Middle frontal gyrus (tissue), 1 donor: Measurements from ENCODE around the gene TANGO6.
"Not testable (repeated sequence)": the region's sequence is repeated elsewhere in the genome, so short reads cannot be mapped to it uniquely, and the experiment has no call there.

Experiments
- DNase-seq: peaks from one replicate; pipeline ENCODE4 v3.0.0-alpha.2; 2015; ENCODE audit warnings: low spot score; ENCODE audit errors: extremely low spot score

The TANGO6 gene

GRCh38 chr16:69114976-69115355, 271.6 kb downstream of the TANGO6 start:
- DNase-seq = no peak

DNA sequence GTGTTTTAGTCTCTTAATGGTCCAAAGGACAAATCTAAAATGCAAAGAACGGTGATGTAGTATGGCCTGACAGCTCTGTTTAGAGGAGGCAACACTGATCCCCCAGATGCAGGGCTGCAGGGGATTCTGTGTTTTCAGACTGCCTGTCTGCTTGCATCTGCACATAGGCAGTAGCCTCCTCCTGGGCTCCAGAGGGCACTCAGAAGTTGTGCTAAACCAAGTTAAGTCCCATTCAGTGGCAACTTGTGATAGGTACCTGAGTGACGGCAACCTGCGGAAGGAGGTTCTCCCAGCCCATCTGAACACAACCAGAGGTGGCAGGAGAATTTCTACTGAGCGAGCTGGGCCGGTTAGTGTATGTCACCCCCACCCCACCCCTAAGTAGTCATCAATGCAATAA, 272.0 kb downstream of the TANGO6 start:
- no peak for DNase-seq

DNA sequence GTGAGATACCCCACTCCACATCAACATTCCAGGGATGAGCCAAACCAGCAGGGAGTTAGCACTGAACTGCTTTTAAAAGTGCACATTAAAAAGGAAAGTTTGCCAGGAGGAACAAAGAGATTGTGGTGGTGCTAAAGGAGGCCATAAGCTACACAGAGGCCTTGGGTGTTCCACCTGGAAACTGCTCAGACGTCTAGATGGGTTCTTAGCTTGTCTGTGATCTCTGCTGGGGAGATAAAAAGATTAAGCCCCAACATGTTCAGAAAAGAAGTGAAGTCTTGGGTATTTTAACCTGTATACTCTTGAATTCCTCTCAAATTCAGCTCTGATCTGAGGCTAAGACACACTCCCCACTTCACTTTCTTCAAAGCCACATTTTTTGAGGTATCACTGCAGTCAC, 272.5 kb downstream of the TANGO6 start:
- DNase-seq = no peak

GRCh38 chr16:69116256-69116875, 273.0 kb downstream of the TANGO6 start:
- DNase-seq = no peak

DNA sequence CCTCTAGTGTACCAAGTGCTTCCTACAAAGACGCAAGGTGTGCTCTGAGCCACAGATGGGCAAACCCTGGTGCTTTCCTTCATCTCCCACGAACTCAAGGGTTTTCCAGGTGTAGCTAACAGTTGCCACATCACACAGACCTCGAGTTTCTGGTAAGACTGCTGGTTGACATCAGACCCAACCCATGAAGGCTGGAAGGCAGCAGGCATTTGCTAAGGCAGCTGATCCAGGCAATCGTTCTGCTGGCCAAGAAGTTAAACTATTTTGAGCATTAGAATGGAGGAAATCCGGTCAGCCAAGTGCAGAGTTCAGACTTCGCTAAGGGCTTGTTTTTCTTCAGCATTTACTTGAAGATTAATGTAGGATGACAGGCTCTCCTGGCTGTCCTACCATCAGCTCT, 273.6 kb downstream of the TANGO6 start:
- DNase-seq = no peak

DNA sequence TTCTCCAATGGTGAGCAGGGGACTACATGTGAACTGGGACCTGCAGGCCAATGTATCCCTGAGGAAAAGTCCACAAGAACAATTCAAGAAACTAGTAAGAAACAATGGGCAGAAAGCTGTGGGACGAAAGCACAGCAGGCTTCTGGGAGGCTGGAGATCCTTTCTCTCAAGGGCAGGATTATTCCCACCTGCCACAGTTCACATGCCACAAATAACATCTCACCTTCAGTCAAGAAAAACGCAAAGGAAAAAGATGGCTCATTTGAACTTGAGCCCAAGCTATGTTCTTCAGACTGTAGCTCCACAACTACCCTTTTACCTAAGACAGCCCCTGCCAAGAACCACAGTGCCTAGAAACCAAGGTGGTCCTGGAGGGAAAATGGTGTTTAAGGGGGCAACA, 275.1 kb downstream of the TANGO6 start:
- no peak for DNase-seq

DNA sequence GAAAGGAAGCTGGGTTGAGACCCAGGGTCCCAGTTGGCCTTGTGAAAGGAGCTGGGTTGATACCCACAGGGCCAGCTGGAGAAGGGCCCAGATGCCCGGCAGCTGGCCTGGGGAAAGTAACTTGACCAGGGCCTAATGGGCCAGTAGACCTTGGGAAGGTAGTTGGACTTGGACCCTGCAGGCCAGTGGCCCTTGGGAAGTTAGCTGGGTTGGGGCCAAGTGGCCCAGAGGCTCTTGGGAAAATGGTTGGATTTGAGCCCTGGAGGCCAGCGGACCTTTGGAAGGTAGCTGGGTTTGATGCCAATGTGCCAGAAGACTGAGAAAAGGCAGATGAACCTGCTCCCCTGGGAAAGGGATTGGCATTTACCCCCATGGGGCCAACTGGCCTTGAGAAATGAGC, 275.7 kb downstream of the TANGO6 start:
- DNase-seq = no peak

- no peak for DNase-seq
Observed at GRCh38 chr16:69119536-69119935, 276.2 kb downstream of the TANGO6 start.

GRCh38 chr16:69120096-69120664, 276.8 kb downstream of the TANGO6 start:
- no peak for DNase-seq

DNA sequence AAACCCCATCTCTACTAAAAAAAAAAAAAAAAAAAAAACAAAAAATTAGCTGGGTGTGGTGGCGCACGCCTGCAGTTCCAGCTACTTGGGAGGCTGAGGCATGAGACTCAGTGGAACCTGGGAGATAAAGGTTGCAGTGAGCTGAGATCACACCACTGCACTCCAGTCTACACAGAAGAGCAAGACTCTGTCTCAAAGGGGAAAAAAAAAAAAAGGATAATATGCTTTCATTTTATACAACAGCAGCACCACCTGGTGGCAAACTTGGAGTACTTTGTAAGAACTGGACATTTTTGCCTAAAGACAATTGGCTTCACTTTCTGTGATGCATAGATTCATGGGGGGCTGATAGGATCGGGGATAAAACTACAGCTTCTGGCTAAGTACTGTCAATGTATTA, 280.6 kb downstream of the TANGO6 start:
- no peak for DNase-seq

GRCh38 chr16:69124406-69124805, 281.1 kb downstream of the TANGO6 start:
- not testable (repeated sequence) for DNase-seq

DNA sequence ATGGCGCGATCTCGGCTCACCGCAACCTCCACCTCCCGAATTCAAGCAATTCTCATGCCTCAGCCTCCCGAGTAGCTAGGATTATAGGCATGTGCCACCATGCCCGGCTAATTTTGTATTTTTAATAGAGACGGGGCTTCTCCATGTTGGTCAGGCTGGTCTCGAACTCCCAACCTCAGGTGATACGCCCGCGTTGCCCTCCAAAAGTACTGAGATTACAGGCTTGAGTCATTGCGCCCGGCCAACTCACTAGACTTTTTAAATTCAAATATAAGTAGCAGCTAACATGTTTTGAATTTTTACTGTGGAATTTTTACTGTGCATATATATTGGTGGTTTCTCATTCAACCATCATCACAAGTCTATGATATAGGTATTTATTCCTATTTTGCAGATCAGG, 281.6 kb downstream of the TANGO6 start:
- DNase-seq = not testable (repeated sequence)

DNA sequence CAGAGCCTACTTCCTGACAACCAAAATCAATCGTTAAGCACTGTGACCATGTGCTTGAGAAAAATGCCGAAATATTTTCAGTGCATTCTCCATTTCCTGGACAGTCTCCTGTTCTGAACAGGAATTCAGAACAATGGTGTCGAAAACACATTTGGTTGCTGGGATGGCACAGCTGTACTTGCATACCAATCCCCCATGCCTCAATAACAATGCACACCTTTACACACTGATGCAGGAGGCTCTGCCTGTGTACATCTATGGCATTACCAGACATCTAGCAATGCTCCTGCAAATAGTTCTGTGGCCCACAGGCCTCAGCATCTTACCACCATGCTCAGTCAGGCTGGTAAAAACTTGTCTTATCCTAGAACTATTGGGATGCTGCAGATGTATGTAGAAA, 282.9 kb downstream of the TANGO6 start:
- no peak for DNase-seq

GRCh38 chr16:69126801-69127200, 283.5 kb downstream of the TANGO6 start:
- not testable (repeated sequence) for DNase-seq

- no peak for DNase-seq
Observed at GRCh38 chr16:69127966-69128510, 284.7 kb downstream of the TANGO6 start.

DNA sequence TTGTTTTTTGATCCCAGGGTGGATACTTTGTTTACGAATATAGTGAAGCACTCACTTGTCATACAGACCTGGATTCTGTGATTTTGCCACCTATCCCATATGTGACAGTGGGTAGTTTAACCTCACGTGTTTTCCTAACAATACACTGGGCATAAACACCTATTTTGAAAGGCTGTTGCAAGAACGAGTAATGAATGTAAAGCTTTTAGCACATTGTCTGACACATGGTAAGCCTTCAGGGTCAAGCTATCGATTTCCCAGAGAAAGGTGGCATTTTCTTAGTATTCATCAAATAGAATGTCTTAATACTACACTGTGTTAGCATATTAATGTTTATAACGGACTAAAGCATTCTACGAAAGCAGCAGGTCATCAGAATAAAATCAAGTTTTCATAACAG, 287.1 kb downstream of the TANGO6 start:
- no peak for DNase-seq

GRCh38 chr16:69131167-69131838, 288.0 kb downstream of the TANGO6 start:
- DNase-seq = no peak

DNA sequence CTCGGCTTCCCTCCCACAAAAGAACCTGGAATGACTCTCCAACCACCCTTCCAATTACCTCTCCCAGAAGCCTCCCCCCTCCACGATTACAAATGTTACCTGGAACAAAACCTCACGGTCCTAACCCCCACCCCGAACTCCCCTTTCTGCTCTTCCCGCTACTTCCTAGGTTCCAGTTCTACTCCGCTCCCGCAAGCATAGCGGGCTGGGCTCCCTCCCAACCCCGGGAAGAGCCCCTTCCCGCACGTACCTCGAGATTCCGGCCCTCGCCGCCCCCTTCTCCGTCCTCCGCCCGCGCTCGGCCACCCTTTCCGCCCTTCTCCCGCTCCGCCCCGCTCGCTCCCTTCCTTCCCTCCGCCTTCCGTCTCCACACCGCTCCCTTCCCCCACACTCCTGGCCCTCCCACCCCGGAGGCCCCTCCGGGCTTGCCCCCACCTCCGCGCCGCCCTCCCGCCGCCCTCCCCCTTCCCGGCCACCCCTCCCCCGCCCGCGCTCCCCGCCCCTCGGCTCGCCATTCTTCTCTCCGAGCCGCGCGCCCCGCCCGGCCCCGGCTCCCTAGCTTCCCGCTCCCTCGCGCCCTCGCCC, 288.6 kb downstream of the TANGO6 start:
- no peak for DNase-seq

GRCh38 chr16:69132424-69133252, 289.3 kb downstream of the TANGO6 start, which contains the start of the genes CHTF8 and UTP4:
TSS of gene CHTF8 (minus strand) at chr16:69132588. CDS start at chr16:69121458, 11,130 bp downstream.
TSS of gene UTP4 (plus strand) at chr16:69132649. CDS start at chr16:69133460, 811 bp downstream.
- peak; percentile 80 for DNase-seq

DNA sequence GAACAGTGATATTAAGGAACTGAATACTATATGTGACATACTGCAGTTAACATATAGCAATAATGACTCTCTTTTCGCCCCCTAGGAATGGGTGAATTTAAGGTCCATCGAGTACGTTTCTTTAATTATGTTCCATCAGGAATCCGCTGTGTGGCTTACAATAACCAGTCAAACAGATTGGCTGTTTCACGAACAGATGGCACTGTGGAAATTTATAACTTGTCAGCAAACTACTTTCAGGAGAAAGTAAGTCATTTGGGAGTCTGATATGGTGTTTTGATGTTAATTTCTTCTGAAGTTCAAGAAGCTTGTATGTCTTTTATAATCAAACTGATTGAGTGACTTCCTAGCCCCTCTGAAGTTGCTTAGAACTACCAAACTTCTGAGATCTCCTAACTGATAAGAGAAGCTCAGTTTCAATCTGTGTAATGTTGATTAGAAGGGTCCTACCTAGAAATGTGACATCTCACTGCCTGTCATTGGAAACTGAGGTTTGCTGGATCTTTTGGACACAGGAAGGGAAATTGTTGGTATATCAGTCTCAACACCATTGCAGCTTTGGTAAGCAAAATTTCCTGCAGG, 290.1 kb downstream of the TANGO6 start:
- no peak for DNase-seq
